Fibroblast of villous mesenchyme (primary cell): ENCODE measurements around the gene ZNF337. TPM values are rescaled to one million over a fixed set of nuclear protein-coding genes. Genes with fewer than 3 reads are reported as not detected.
"Not testable (repeated sequence)": the region's sequence is repeated elsewhere in the genome, so short reads cannot be mapped to it uniquely, and the experiment has no call there.

ENCODE experiments used
- DNase-seq: peaks from one replicate; pipeline ENCODE4 v3.0.0-alpha.2; 2010; ENCODE audit warnings: low read depth
- H3K4me3 ChIP-seq: 2 replicates; pipeline ENCODE4 v1.5.1; 2011; ENCODE audit warnings: low read depth, mild to moderate bottlenecking, low read length
- total RNA-seq: library from RNA; depleted of rRNA; stranded (reverse); fragments of >200 nt; gene quantifications from 2 replicates; pipeline ENCODE4 v1.2.3, GENCODE V29; 2012
- TF ChIP-seq, protein P1 (sequence below): IDR thresholded peaks from 2 replicates; pipeline ENCODE4 v1.5.1; 2012; ENCODE audit warnings: low read depth, mild to moderate bottlenecking, low read length; ENCODE audit not compliant: insufficient read depth

The ZNF337 gene
- total RNA-seq, 1 donor = 13.0 TPM

DNA sequence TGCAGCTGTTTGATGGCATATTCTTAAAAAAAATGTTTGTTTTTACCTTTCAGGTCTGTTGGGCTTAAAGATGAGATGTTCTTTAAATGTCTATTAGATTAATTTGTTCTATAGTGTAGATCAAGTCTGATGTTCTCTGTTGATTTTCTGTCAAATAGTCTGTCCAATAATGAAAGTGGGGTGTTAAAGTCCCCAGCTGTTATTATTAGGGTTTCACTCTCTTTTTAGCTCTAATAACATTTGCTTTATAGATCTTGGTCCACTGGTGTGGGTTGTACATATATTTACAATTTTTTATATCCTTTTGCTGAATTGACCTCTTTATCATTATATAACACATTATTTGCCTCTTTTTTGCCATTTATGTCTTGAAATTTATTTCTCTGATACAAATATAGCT, 11.0 kb upstream of the ZNF337 start:
- TF ChIP-seq, protein P1, sequence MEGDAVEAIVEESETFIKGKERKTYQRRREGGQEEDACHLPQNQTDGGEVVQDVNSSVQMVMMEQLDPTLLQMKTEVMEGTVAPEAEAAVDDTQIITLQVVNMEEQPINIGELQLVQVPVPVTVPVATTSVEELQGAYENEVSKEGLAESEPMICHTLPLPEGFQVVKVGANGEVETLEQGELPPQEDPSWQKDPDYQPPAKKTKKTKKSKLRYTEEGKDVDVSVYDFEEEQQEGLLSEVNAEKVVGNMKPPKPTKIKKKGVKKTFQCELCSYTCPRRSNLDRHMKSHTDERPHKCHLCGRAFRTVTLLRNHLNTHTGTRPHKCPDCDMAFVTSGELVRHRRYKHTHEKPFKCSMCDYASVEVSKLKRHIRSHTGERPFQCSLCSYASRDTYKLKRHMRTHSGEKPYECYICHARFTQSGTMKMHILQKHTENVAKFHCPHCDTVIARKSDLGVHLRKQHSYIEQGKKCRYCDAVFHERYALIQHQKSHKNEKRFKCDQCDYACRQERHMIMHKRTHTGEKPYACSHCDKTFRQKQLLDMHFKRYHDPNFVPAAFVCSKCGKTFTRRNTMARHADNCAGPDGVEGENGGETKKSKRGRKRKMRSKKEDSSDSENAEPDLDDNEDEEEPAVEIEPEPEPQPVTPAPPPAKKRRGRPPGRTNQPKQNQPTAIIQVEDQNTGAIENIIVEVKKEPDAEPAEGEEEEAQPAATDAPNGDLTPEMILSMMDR = no peak
- no peak overlapping the region for H3K4me3 ChIP-seq
- no peak for DNase-seq

DNA sequence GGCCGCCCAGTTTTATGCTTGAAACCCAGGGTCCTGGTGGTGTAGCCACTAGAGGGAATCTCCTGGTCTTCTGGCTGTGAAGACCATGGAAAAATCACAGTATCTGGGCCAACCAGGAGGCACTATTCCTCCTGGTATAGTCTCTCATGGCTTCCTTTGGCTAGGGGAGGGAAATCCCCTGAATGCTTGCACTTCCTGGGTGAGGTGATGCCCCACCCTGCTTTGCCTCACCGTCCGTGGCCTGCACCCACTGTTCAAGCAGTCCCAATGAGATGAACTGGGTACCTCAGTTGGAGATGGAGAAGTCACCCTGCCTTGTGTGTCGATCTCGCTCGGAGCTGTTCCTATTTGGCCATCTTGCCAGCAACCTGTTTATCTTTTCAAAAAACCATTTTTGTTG, 10.1 kb upstream of the ZNF337 start:
- no peak for DNase-seq
- H3K4me3 ChIP-seq = no peak overlapping the region
- TF ChIP-seq, protein P1 = no peak

GRCh38 chr20:25705830-25706351, 9.2 kb upstream of the ZNF337 start:
- TF ChIP-seq, protein P1 = no peak
- no peak overlapping the region for H3K4me3 ChIP-seq
- DNase-seq = no peak

GRCh38 chr20:25704303-25704702, 7.7 kb upstream of the ZNF337 start:
- not testable (repeated sequence) for DNase-seq, H3K4me3 ChIP-seq

DNA sequence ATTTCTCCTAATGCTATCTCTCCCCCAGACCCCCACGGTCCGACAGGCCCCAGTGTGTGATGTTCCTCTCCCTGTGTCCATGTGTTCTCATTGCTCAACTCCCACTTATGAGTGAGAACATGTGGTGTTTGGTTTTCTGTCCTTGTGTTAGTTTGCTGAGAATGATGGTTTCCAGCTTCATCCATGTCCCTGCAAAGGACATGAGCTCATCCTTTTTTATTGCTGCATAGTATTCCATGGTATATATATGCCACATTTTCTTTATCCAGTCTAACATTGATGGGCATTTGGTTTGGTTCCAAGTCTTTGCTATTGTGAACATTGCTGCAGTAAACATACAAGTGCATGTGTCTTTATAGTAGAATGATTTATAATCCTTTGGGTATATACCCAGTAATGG, 4.2 kb upstream of the ZNF337 start:
- DNase-seq, H3K4me3 ChIP-seq: not testable (repeated sequence)

- TF ChIP-seq, protein P1 = no peak
Observed at GRCh38 chr20:25699914-25700313, 3.3 kb upstream of the ZNF337 start.

GRCh38 chr20:25697132-25697446, 436 bp upstream of the ZNF337 start:
- DNase-seq = no peak
- TF ChIP-seq, protein P1 = no peak
- peak overlapping the region; percentile 95 for H3K4me3 ChIP-seq

More at GRCh38 chr20:25699914-25700313, 3.3 kb upstream of the ZNF337 start:
- no peak overlapping the region for H3K4me3 ChIP-seq
- DNase-seq = no peak

DNA sequence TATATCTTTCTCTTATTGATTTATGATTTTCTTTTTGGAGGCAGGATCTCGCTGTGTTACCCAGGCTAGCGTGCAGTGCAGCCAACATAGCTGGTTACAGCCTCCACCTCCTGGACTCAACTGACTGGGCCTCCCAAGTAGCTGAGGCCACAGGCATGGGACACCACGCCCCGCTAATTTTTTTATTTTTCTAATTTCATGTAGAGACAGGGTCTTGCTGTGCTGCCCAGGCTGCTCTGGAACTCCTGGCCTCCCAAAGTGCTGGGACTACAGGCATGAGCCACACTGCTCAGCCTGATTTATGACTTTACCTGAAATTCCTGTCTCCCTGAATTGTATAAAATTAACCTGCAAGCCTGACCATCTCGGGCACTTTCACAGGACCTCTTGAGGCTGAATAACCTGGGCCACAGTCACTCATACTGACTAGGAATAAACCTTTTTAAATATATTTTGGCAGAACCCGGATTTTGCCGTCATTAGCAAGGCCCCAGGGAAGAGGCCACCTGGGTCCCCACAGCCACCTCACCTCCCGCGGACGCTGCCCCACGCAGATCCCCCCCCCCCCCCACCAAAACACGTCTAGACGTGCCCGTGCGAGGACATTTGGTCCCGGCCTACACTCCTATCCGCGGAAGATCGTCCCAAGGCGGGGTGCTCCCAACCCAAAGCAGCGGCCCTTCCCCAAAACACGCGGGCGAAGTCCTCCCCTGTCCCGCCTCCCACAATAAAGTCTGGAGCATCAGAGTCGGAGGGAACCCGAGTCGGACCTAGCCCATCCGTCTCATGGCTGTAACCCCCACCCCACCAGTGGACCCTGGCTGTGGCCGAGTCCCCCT, 902 bp downstream of the ZNF337 start:
- peak overlapping the region; percentile 95 for H3K4me3 ChIP-seq
- peak; percentile 17 for DNase-seq
- TF ChIP-seq, protein P1 = no peak
